ENCODE results near the gene MSLN.

DNA sequence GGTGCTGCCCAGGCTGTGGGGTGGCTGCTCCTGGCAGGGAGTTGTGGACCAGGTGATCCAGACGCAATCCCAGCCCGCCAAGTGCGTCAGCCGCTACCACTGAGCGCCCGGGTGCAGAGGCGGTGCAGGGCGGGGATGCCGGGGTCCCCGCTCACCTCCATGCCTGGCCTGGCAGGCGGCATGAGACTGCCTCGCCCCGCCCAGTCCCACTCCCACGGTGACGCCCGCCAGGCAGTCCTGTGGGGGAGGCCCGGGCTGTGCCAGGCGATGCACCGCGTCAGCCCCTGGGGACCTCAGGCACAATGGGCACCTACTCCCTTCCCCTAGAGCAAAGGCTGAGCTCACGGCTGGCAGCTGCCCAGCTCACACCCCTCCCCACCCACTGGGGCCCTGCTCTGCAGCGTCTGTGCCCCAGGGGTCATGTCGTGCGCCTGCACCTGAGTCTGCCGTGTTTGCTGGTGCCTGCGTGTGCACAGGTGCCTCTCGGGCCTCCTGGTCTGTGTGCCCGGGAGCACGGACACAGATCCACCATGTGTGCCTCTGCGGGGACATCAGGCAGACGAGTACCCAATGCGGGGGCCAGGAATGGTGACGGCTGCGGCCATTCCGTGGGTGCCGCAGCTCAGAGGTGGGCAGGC is 22.4 kb downstream of the MSLN start:
- TF ChIP-seq, protein P1, sequence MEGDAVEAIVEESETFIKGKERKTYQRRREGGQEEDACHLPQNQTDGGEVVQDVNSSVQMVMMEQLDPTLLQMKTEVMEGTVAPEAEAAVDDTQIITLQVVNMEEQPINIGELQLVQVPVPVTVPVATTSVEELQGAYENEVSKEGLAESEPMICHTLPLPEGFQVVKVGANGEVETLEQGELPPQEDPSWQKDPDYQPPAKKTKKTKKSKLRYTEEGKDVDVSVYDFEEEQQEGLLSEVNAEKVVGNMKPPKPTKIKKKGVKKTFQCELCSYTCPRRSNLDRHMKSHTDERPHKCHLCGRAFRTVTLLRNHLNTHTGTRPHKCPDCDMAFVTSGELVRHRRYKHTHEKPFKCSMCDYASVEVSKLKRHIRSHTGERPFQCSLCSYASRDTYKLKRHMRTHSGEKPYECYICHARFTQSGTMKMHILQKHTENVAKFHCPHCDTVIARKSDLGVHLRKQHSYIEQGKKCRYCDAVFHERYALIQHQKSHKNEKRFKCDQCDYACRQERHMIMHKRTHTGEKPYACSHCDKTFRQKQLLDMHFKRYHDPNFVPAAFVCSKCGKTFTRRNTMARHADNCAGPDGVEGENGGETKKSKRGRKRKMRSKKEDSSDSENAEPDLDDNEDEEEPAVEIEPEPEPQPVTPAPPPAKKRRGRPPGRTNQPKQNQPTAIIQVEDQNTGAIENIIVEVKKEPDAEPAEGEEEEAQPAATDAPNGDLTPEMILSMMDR (IDR thresholded peaks at IDR 0.05), result no peak
- TF ChIP-seq POLR2A (IDR thresholded peaks at IDR 0.05), result no peak
